ENCODE measurements around the gene RWDD4. TPM values are rescaled to one million over a fixed set of nuclear protein-coding genes. Genes with fewer than 3 reads are reported as not detected.

Gene RWDD4
- total RNA-seq, 1 donor from 2014 or later: 47.1 TPM

GRCh38 chr4:183636503-183636902, 22.5 kb downstream of the RWDD4 start:
- Mint-ChIP-seq H3K36me3 (peaks cover 3% of the 10 kb centered on the region), H3K9me3 (no peaks in the 10 kb centered on the region), H3K27me3 (ENCODE audit: insufficient read depth, low read depth) (no peaks in the 10 kb centered on the region), H3K27ac (no peak overlapping the region), H3K4me1 (peaks cover 28% of the 10 kb centered on the region), H3K4me3 (no peak overlapping the region)
- Histone ChIP-seq H3F3A (ENCODE audit: low read depth) (peaks cover 12% of the 10 kb centered on the region), H3K27ac (no peak overlapping the region), H3K4me1 (peaks cover 15% of the 10 kb centered on the region), H3K4me2 (no peak overlapping the region), H3K27me3 (no peaks in the 10 kb centered on the region), H4K20me1 (ENCODE audit: low read depth) (no peaks in the 10 kb centered on the region), H3K4me3 (no peak overlapping the region), H3K36me3 (no peaks in the 10 kb centered on the region), H3K9ac (no peak overlapping the region), H3K9me3 (ENCODE audit: low read depth) (no peaks in the 10 kb centered on the region), H3K79me2 (ENCODE audit: low read depth) (no peaks in the 10 kb centered on the region), H2AFZ (replicated peaks) (no peak overlapping the region)
- TF ChIP-seq EZH2phosphoT487 (IDR thresholded peaks at IDR 0.05) (no peak), EZH2 (IDR thresholded peaks at IDR 0.05) (no peak), CTCF (IDR thresholded peaks at IDR 0.05) (no peak)
- DNase-seq (ENCODE audit: low spot score): no peak

DNA sequence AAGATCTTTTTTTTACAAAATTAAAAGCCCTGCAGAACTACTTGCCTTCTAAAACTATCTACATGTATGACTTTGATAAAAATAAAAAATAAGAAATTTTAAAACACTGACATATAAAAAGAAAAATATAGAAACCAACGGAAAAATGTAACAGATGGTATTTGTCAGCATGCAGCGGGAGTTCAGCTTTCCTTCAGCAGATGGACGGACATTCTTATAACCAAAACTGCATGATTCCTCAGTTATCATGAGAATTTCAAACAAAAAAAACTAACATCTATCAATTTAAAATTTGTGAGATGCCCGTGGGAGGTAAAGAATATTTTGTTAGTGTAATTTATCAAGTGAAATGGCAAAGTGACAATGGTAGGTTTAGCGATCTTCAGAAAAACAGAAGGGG, 23.2 kb downstream of the RWDD4 start:
- Histone ChIP-seq H3K79me2 (ENCODE audit: low read depth) (no peaks in the 10 kb centered on the region), H3K27ac (no peak overlapping the region), H4K20me1 (ENCODE audit: low read depth) (no peaks in the 10 kb centered on the region), H3K4me3 (no peak overlapping the region), H3K27me3 (no peaks in the 10 kb centered on the region), H3K9me3 (ENCODE audit: low read depth) (no peaks in the 10 kb centered on the region), H3K4me1 (peaks cover 15% of the 10 kb centered on the region), H3K9ac (no peak overlapping the region), H3K36me3 (no peaks in the 10 kb centered on the region), H2AFZ (replicated peaks) (peak overlapping the region; percentile 47), H3F3A (ENCODE audit: low read depth) (peaks cover 12% of the 10 kb centered on the region), H3K4me2 (peak overlapping the region; percentile 56)
- Mint-ChIP-seq H3K9me3 (no peaks in the 10 kb centered on the region), H3K4me3 (peak overlapping the region; percentile 2), H3K27me3 (ENCODE audit: insufficient read depth, low read depth) (no peaks in the 10 kb centered on the region), H3K27ac (no peak overlapping the region), H3K4me1 (peaks cover 28% of the 10 kb centered on the region), H3K36me3 (no peaks in the 10 kb centered on the region)
- no peak for TF ChIP-seq EZH2 (IDR thresholded peaks at IDR 0.05)
- TF ChIP-seq EZH2phosphoT487 (IDR thresholded peaks at IDR 0.05): no peak
- TF ChIP-seq CTCF (IDR thresholded peaks at IDR 0.05): no peak
- DNase-seq (ENCODE audit: low spot score): no peak

GRCh38 chr4:183635321-183635720, 23.7 kb downstream of the RWDD4 start:
- no peak overlapping the region for H3K4me3 ChIP-seq
- H3K9me3 Mint-ChIP-seq: no peaks in the 10 kb centered on the region
- H3F3A ChIP-seq (ENCODE audit: low read depth): peaks cover 12% of the 10 kb centered on the region
- peaks cover 28% of the 10 kb centered on the region for H3K4me1 Mint-ChIP-seq
- no peaks in the 10 kb centered on the region for H3K9me3 ChIP-seq (ENCODE audit: low read depth)
- peak overlapping the region; percentile 75 for H3K27ac ChIP-seq
- H3K27me3 ChIP-seq: no peaks in the 10 kb centered on the region
- peak; percentile 73 for DNase-seq (ENCODE audit: low spot score)
- H4K20me1 ChIP-seq (ENCODE audit: low read depth): no peaks in the 10 kb centered on the region
- peaks cover 15% of the 10 kb centered on the region for H3K4me1 ChIP-seq
- H3K9ac ChIP-seq: no peak overlapping the region
- H3K4me3 Mint-ChIP-seq: peak overlapping the region; percentile 1
- H3K79me2 ChIP-seq (ENCODE audit: low read depth): no peaks in the 10 kb centered on the region
- H3K4me2 ChIP-seq: peak overlapping the region; percentile 56
- no peaks in the 10 kb centered on the region for H3K36me3 Mint-ChIP-seq
- peaks cover 2% of the 10 kb centered on the region for H3K27me3 Mint-ChIP-seq (ENCODE audit: insufficient read depth, low read depth)
- peak overlapping the region; percentile 93 for H2AFZ ChIP-seq (replicated peaks)
- H3K27ac Mint-ChIP-seq: peak overlapping the region; percentile 81
- no peak for TF ChIP-seq CTCF (IDR thresholded peaks at IDR 0.05)
- TF ChIP-seq EZH2 (IDR thresholded peaks at IDR 0.05): no peak
- no peak for TF ChIP-seq EZH2phosphoT487 (IDR thresholded peaks at IDR 0.05)
- H3K36me3 ChIP-seq: no peaks in the 10 kb centered on the region

Measured in neural progenitor cell (in vitro differentiated cells).